Nephron progenitor cell (in vitro differentiated cells): ENCODE results near the gene RDH8.
A peak's percentile ranks its signal among the peaks of the same experiment; 100 is the strongest.

Experiments
- DNase-seq: peaks from one replicate; pipeline ENCODE4 v3.0.0; 2021
- H3K27ac Mint-ChIP-seq: 2 replicates; pipeline ENCODE4 v1.8.0; 2021; ENCODE audit warnings: mild to moderate bottlenecking, moderate library complexity, mixed read lengths
- H3K27me3 Mint-ChIP-seq: 2 replicates; pipeline ENCODE4 v1.8.0; 2021; ENCODE audit warnings: mild to moderate bottlenecking, low read depth, mixed read lengths; ENCODE audit not compliant: poor library complexity
- H3K36me3 Mint-ChIP-seq: 2 replicates; pipeline ENCODE4 v1.8.0; 2021; ENCODE audit warnings: low read depth, mixed read lengths
- H3K4me1 Mint-ChIP-seq: 2 replicates; pipeline ENCODE4 v1.8.0; 2021; ENCODE audit warnings: mixed read lengths
- H3K4me3 Mint-ChIP-seq: 2 replicates; pipeline ENCODE4 v1.8.0; 2021; ENCODE audit warnings: mild to moderate bottlenecking, moderate library complexity, mixed read lengths
- H3K9me3 Mint-ChIP-seq: 2 replicates; pipeline ENCODE4 v1.8.0; 2021; ENCODE audit warnings: mild to moderate bottlenecking, moderate library complexity, mixed read lengths
- TF ChIP-seq, protein P1 (sequence below): fragments of 200-600 bp; sonication (generic); IDR thresholded peaks from 2 replicates; pipeline ENCODE4 v1.5.0; 2021; ENCODE audit warnings: antibody characterized with exemption

Gene RDH8

DNA sequence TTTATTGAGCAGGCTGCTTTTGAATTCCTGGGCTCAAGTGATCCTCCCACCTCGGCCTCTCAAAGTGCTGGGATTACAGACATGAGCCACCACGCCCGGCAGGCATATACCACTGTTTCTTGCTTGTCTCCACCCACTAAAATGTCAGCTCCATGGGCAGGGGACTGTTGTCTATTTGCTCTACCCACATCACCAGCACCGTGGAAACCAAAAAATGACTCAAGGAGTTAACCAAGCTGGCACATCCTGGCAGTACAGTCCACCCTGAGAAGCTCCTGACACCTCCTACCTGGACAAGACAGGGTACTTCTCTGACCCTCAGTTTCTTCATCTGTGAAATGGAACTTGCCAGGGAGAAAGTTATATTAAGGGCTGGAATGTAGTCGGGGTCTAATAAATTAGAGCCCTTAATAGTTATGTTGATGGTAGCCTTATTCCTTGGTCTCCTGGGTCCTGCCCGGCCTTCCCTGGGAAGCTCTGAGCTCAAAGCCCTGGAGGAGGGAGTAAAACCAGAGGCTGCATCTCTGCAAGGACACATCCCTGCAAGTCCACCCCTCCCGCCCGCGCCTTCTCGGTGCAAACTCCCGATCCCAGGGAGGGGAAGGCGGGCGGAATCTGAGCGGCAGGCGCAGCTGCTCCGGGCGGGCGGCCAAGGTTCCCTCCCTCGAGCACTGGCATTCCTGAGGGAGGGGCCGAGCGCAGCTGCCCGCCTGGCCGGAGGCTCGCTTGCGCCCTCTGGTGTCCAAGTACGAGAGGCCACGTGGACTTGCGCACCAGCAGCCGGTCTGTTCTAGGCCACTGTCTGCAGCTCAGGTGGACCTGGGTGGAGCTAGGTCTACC, 14.1 kb downstream of the RDH8 start:
- H3K4me1 Mint-ChIP-seq = peaks cover 4% of the 10 kb centered on the region
- no peaks in the 10 kb centered on the region for H3K36me3 Mint-ChIP-seq
- DNase-seq = peak; percentile 99
- H3K4me3 Mint-ChIP-seq = no peak overlapping the region
- H3K27ac Mint-ChIP-seq = no peak overlapping the region
- TF ChIP-seq, protein P1, sequence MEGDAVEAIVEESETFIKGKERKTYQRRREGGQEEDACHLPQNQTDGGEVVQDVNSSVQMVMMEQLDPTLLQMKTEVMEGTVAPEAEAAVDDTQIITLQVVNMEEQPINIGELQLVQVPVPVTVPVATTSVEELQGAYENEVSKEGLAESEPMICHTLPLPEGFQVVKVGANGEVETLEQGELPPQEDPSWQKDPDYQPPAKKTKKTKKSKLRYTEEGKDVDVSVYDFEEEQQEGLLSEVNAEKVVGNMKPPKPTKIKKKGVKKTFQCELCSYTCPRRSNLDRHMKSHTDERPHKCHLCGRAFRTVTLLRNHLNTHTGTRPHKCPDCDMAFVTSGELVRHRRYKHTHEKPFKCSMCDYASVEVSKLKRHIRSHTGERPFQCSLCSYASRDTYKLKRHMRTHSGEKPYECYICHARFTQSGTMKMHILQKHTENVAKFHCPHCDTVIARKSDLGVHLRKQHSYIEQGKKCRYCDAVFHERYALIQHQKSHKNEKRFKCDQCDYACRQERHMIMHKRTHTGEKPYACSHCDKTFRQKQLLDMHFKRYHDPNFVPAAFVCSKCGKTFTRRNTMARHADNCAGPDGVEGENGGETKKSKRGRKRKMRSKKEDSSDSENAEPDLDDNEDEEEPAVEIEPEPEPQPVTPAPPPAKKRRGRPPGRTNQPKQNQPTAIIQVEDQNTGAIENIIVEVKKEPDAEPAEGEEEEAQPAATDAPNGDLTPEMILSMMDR = peak; percentile 91
- H3K27me3 Mint-ChIP-seq = peaks cover 26% of the 10 kb centered on the region
- H3K9me3 Mint-ChIP-seq = no peaks in the 10 kb centered on the region

- Mint-ChIP-seq H3K4me1 (peaks cover 18% of the 10 kb centered on the region), H3K27ac (no peak overlapping the region), H3K4me3 (no peak overlapping the region), H3K9me3 (no peaks in the 10 kb centered on the region), H3K36me3 (no peaks in the 10 kb centered on the region), H3K27me3 (peaks cover 57% of the 10 kb centered on the region)
- TF ChIP-seq, protein P1 = no peak
- no peak for DNase-seq
Observed at GRCh38 chr19:10033614-10034013, 20.3 kb downstream of the RDH8 start.

DNA sequence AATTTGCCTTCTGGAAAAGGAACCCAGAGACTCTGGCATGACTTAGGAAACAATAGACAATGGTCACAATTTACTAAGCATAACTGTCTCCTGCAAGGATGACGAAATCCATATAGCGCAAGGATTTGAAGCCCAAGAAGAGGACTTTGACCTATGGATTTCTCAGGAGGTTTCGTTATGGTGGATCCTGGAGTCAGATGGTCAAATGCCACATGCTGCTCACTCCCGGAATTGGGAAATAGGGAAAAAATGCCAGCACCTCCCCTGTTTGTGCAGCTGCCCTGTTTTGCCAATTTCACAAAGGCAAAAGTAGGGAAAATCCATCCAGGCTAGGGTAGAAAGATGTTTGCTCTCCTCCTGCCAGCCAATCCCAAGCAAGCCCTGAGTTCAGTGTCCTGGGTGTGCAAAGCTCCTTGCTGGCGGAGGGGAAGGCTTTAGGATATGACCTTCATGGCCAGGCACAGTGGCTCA, 23.4 kb downstream of the RDH8 start:
- Mint-ChIP-seq H3K27me3 (peaks cover 85% of the 10 kb centered on the region), H3K9me3 (no peaks in the 10 kb centered on the region)

GRCh38 chr19:10037367-10037766, 24.1 kb downstream of the RDH8 start:
- Mint-ChIP-seq H3K27me3 (peaks cover 89% of the 10 kb centered on the region), H3K36me3 (no peaks in the 10 kb centered on the region), H3K27ac (no peak overlapping the region), H3K4me3 (no peak overlapping the region), H3K9me3 (no peaks in the 10 kb centered on the region), H3K4me1 (peaks cover 14% of the 10 kb centered on the region)
- no peak for DNase-seq
- TF ChIP-seq, protein P1 = no peak

More for the DNA sequence above, 23.4 kb downstream of the RDH8 start:
- TF ChIP-seq, protein P1 = no peak
- H3K4me3 Mint-ChIP-seq = no peak overlapping the region
- no peak for DNase-seq
- H3K4me1 Mint-ChIP-seq = peaks cover 18% of the 10 kb centered on the region
- H3K27ac Mint-ChIP-seq = no peak overlapping the region
- H3K36me3 Mint-ChIP-seq = no peaks in the 10 kb centered on the region

GRCh38 chr19:10037809-10038208, 24.5 kb downstream of the RDH8 start:
- Mint-ChIP-seq H3K9me3 (no peaks in the 10 kb centered on the region), H3K27ac (no peak overlapping the region), H3K4me3 (no peak overlapping the region), H3K4me1 (peaks cover 10% of the 10 kb centered on the region), H3K36me3 (no peaks in the 10 kb centered on the region), H3K27me3 (peaks cover 89% of the 10 kb centered on the region)
- DNase-seq = no peak
- TF ChIP-seq, protein P1 = no peak
